ENCODE measurements around the gene CHRNA7. TPM values are rescaled to one million over a fixed set of nuclear protein-coding genes. Genes with fewer than 3 reads are reported as not detected.

Gene CHRNA7
- total and polyA plus RNA-seq, 10 of the 15 experiments (the other 5 are each of a cell fraction or from before 2014, with no cell fraction given) = 0.06 to 0.15 (median 0.12) TPM; not detected in 7

GRCh38 chr15:32107477-32108080 lies 77.3 kb downstream of the CHRNA7 start:
- WGBS (ENCODE audit: insufficient coverage, insufficient replicate concordance, low lambda C conversion rate, missing lambda C conversion rate) = 50% methylated on average over 13 of the region's 13 CpGs
- ATAC-seq (no peak), FAIRE-seq (no peak), DNase-seq (ENCODE audit: low read depth, low spot score) (no peak)
- H4K20me1 ChIP-seq (ENCODE audit: control insufficient read depth, insufficient read depth) = no peaks in the 10 kb centered on the region
- ChIA-PET CTCF (interaction anchor here (0.5 kb wide), 1 partner anchor 499 kb away, joined by 3 read pairs; no protein-coding TSS in a partner anchor), POLR2A (no interaction called here), RAD21 (ENCODE audit: unreplicated experiment) (no interaction called here), SMC1A (ENCODE audit: uncharacterized antibody, unreplicated experiment) (interaction anchor here (1.0 kb wide), 1 partner anchor 16 kb away, joined by 3 read pairs; no protein-coding TSS in a partner anchor)
- intact Hi-C loops (cut with micrococcal nuclease; ENCODE audit: unreplicated experiment) = loop anchor here (10.0 kb wide), 1 partner anchor 133 kb away; no protein-coding TSS in a partner anchor
- no peaks in the 10 kb centered on the region for H3K4me1 ChIP-seq (ENCODE audit: control insufficient read depth, insufficient read depth, low read length)
- no peaks in the 10 kb centered on the region for H3K36me3 ChIP-seq (ENCODE audit: control insufficient read depth in 2 of 2, insufficient read depth in 2 of 2, low read length in 1 of 2)
- no peaks in the 10 kb centered on the region for H3K9me3 ChIP-seq (replicated peaks; ENCODE audit: control insufficient read depth, insufficient read depth, low read length)
- H3K79me2 ChIP-seq (ENCODE audit: control insufficient read depth, insufficient read depth, low read length) = no peaks in the 10 kb centered on the region
- no peak overlapping the region for H3K4me2 ChIP-seq (ENCODE audit: control insufficient read depth, insufficient read depth)
- no peaks in the 10 kb centered on the region for H3K27me3 ChIP-seq (replicated peaks in 1 of 2; ENCODE audit: control insufficient read depth in 2 of 2, insufficient read depth in 2 of 2, low read length in 1 of 2)
- H3K4me3 ChIP-seq = no peak overlapping the region
- no peak overlapping the region for H3K27ac ChIP-seq (ENCODE audit: control insufficient read depth, insufficient read depth)
- H3K9ac ChIP-seq (ENCODE audit: control insufficient read depth, insufficient read depth, low read length) = no peak overlapping the region
- in situ Hi-C loops (cut with MboI) = no loop called here
- BruUV-seq (replicated peaks) = no TSS peak
- H2AFZ ChIP-seq (ENCODE audit: control insufficient read depth, low read depth, low read length) = no peak overlapping the region
- TF ChIP-seq SMC3 (IDR thresholded peaks at IDR 0.05; ENCODE audit: borderline replicate concordance, low read length) (no peak), CBX3 (IDR thresholded peaks at IDR 0.05; ENCODE audit: borderline replicate concordance, low read depth) (no peak), ZBTB11 (CRISPR knock-in tag; IDR thresholded peaks at IDR 0.05) (no peak), KDM1A (IDR thresholded peaks at IDR 0.05; ENCODE audit: borderline replicate concordance) (no peak), CREB1 (IDR thresholded peaks at IDR 0.05; ENCODE audit: low read depth) (no peak), TCF12 (IDR thresholded peaks at IDR 0.05; ENCODE audit: low read depth, low read length) (no peak), NBN (IDR thresholded peaks at IDR 0.05) (no peak), PML (IDR thresholded peaks at IDR 0.05; ENCODE audit: low read length) (no peak), WRNIP1 (IDR thresholded peaks at IDR 0.05; ENCODE audit: borderline replicate concordance, low read depth, low read length) (no peak), ZNF274 (IDR thresholded peaks at IDR 0.05; ENCODE audit: insufficient read depth, insufficient read length) (no peak), TARDBP (IDR thresholded peaks at IDR 0.05; ENCODE audit: borderline replicate concordance) (no peak), ZNF687 (IDR thresholded peaks at IDR 0.05) (no peak), POLR2A (IDR thresholded peaks at IDR 0.05; ENCODE audit: low read depth, low read length) (no peak), GATAD2B (conservative IDR thresholded peaks at IDR 0.05; ENCODE audit: low read depth) (no peak), NFYA (IDR thresholded peaks at IDR 0.05; ENCODE audit: borderline replicate concordance, low read depth, low read length) (no peak), RELB (IDR thresholded peaks at IDR 0.05; ENCODE audit: low read depth) (no peak), RAD51 (IDR thresholded peaks at IDR 0.05) (no peak), MYB (IDR thresholded peaks at IDR 0.05; ENCODE audit: borderline replicate concordance, low read depth, low read length) (no peak)

Data from GM12878 (cell line).